ENCODE measurements around the gene SF3B3.

GRCh38 chr16:70568601-70569237 is 45.1 kb downstream of the SF3B3 start:
- no peak for TF ChIP-seq EZH2 (IDR thresholded peaks at IDR 0.05; ENCODE audit: low read length, missing control alignments)
- TF ChIP-seq, protein P1, sequence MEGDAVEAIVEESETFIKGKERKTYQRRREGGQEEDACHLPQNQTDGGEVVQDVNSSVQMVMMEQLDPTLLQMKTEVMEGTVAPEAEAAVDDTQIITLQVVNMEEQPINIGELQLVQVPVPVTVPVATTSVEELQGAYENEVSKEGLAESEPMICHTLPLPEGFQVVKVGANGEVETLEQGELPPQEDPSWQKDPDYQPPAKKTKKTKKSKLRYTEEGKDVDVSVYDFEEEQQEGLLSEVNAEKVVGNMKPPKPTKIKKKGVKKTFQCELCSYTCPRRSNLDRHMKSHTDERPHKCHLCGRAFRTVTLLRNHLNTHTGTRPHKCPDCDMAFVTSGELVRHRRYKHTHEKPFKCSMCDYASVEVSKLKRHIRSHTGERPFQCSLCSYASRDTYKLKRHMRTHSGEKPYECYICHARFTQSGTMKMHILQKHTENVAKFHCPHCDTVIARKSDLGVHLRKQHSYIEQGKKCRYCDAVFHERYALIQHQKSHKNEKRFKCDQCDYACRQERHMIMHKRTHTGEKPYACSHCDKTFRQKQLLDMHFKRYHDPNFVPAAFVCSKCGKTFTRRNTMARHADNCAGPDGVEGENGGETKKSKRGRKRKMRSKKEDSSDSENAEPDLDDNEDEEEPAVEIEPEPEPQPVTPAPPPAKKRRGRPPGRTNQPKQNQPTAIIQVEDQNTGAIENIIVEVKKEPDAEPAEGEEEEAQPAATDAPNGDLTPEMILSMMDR (conservative IDR thresholded peaks at IDR 0.05 in 1 of 2, IDR thresholded peaks at IDR 0.05 in 1 of 2; ENCODE audit: low read depth in 1 of 2, low read length in 2 of 2): no peak
